ENCODE data around the gene CAB39.

GRCh38 chr2:230815088-230815487 is 102.4 kb downstream of the CAB39 start:
- TF ChIP-seq POLR2A (IDR thresholded peaks at IDR 0.05), result no peak
- TF ChIP-seq, protein P1, sequence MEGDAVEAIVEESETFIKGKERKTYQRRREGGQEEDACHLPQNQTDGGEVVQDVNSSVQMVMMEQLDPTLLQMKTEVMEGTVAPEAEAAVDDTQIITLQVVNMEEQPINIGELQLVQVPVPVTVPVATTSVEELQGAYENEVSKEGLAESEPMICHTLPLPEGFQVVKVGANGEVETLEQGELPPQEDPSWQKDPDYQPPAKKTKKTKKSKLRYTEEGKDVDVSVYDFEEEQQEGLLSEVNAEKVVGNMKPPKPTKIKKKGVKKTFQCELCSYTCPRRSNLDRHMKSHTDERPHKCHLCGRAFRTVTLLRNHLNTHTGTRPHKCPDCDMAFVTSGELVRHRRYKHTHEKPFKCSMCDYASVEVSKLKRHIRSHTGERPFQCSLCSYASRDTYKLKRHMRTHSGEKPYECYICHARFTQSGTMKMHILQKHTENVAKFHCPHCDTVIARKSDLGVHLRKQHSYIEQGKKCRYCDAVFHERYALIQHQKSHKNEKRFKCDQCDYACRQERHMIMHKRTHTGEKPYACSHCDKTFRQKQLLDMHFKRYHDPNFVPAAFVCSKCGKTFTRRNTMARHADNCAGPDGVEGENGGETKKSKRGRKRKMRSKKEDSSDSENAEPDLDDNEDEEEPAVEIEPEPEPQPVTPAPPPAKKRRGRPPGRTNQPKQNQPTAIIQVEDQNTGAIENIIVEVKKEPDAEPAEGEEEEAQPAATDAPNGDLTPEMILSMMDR (IDR thresholded peaks at IDR 0.05), result no peak
